Liver (tissue), 9 donors: ENCODE results near the gene FCHSD1. TPM values are rescaled to one million over a fixed set of nuclear protein-coding genes. Genes with fewer than 3 reads are reported as not detected.

ENCODE experiments used
- DNase-seq: peaks from one replicate; pipeline ENCODE4 v3.0.0-alpha.2; 2017; ENCODE audit warnings: low spot score
- H3K27ac ChIP-seq, 2 donors: one replicate each; pipeline ENCODE4 v1.7.0; 2013; ENCODE audit warnings: inconsistent platforms in 2 of 2, low read length in 2 of 2, control low read depth in 1 of 2, low read depth in 1 of 2, mild to moderate bottlenecking in 1 of 2
- H3K27me3 ChIP-seq, 4 donors: one replicate each; pipeline versions ENCODE4 v1.6.1 to v1.7.0; 2013; ENCODE audit warnings: low read length in 3 of 4, inconsistent platforms in 1 of 4, mild to moderate bottlenecking in 1 of 4, moderate library complexity in 1 of 4; ENCODE audit not compliant: control insufficient read depth in 4 of 4, insufficient read depth in 4 of 4
- H3K36me3 ChIP-seq, 4 donors: one replicate each; pipeline versions ENCODE4 v1.6.1 to v1.7.0; 2013; ENCODE audit warnings: low read length in 3 of 4, mild to moderate bottlenecking in 3 of 4, low read depth in 1 of 4, moderate library complexity in 1 of 4; ENCODE audit not compliant: control insufficient read depth in 4 of 4, insufficient read depth in 3 of 4
- H3K4me1 ChIP-seq, 4 donors: one replicate each; pipeline versions ENCODE4 v1.6.1 to v1.7.0; 2013; ENCODE audit warnings: low read length in 3 of 4, mild to moderate bottlenecking in 3 of 4, moderate library complexity in 1 of 4; ENCODE audit not compliant: control insufficient read depth in 4 of 4, insufficient read depth in 4 of 4
- H3K4me3 ChIP-seq, 3 donors: one replicate each; pipeline versions ENCODE4 v1.6.1 to v1.7.0; 2013; ENCODE audit warnings: low read length in 3 of 3, control low read depth in 1 of 3, low read depth in 1 of 3, mild to moderate bottlenecking in 1 of 3
- H3K9ac ChIP-seq, 2 donors: one replicate each; pipeline ENCODE4 v1.7.0; 2013; ENCODE audit warnings: low read length in 2 of 2, mild to moderate bottlenecking in 2 of 2, moderate library complexity in 2 of 2, control low read depth in 1 of 2, low read depth in 1 of 2
- H3K9me3 ChIP-seq, 4 donors: one replicate each; pipeline versions ENCODE4 v1.6.1 to v1.7.0; 2013; ENCODE audit warnings: low read length in 3 of 4; ENCODE audit not compliant: control insufficient read depth in 4 of 4
- EGR1 ChIP-seq, 2 donors: IDR thresholded peaks; 2 replicates each; pipeline ENCODE4 v1.6.1; 2016 to 2018; ENCODE audit warnings: antibody characterized with exemption in 2 of 2, low read depth in 2 of 2
- FOXA2 ChIP-seq: IDR thresholded peaks from 2 replicates; pipeline ENCODE4 v1.6.1; 2016; ENCODE audit warnings: antibody characterized with exemption
- GABPA ChIP-seq, 2 donors: IDR thresholded peaks in 1 of 2; conservative IDR thresholded peaks in 1 of 2; 2 replicates each; pipeline ENCODE4 v1.6.1; 2016; ENCODE audit warnings: antibody characterized with exemption in 2 of 2, mild to moderate bottlenecking in 1 of 2, moderate library complexity in 1 of 2
- HNF4A ChIP-seq, 2 donors: conservative IDR thresholded peaks; 2 replicates each; pipeline ENCODE4 v1.6.1; 2016; ENCODE audit warnings: antibody characterized with exemption in 2 of 2, mild to moderate bottlenecking in 2 of 2
- RAD21 ChIP-seq, 2 donors: IDR thresholded peaks; 2 replicates each; pipeline ENCODE4 v1.6.1; 2016; ENCODE audit warnings: antibody characterized with exemption in 2 of 2, mild to moderate bottlenecking in 2 of 2
- RXRA ChIP-seq, 2 donors: IDR thresholded peaks; 2 replicates each; pipeline ENCODE4 v1.6.1; 2017 to 2018; ENCODE audit warnings: antibody characterized with exemption in 2 of 2, mild to moderate bottlenecking in 1 of 2
- SP1 ChIP-seq: IDR thresholded peaks from 2 replicates; pipeline ENCODE4 v1.6.1; 2018; ENCODE audit warnings: antibody characterized with exemption, mild to moderate bottlenecking
- YY1 ChIP-seq: IDR thresholded peaks from 2 replicates; pipeline ENCODE4 v1.6.1; 2016; ENCODE audit warnings: antibody characterized with exemption, mild to moderate bottlenecking
- WGBS: extraction: QIAGEN DNeasy Blood & Tissue Kit; methylation state at CpG from one replicate; pipeline ENCODE4 v1.1.7; 2013; 5-methylcytosine and 5-hydroxymethylcytosine counted together
- polyA plus RNA-seq, 2 donors: library from polyadenylated mRNA; stranded (reverse) in 1 of 2; unstranded in 1 of 2; fragments of 200-250 nt in 1 of 2; fragments of >200 nt in 1 of 2; fragmentation: Nextera tagmentation in 1 of 2; extraction: Ambion mirVana in 1 of 2; gene quantifications; one replicate each; pipeline versions ENCODE4 v1.2.1 to v1.2.3, GENCODE V29; 2013 to 2015
- total RNA-seq, 2 donors: library from RNA; depleted of rRNA; stranded (reverse); fragments of >200 nt; gene quantifications; one replicate each; pipeline ENCODE4 v1.2.3, GENCODE V29; 2014
- TF ChIP-seq, protein P1 (sequence below): IDR thresholded peaks from 2 replicates; pipeline ENCODE4 v1.6.1; 2016; ENCODE audit warnings: antibody characterized with exemption
- TF ChIP-seq, protein P2 (sequence below): fragments of 150-350 bp; IDR thresholded peaks from 2 replicates; pipeline ENCODE4 v1.5.1; 2017; ENCODE audit warnings: improper control_type of control experiment, low read depth, low read length; ENCODE audit not compliant: missing input control
- TF ChIP-seq, protein P3 (sequence below): IDR thresholded peaks from 2 replicates; pipeline ENCODE4 v1.6.1; 2016; ENCODE audit warnings: antibody characterized with exemption, mild to moderate bottlenecking
- donor health status: healthy.
- donor health status: healthy.
- donor health status: healthy.
- donor health status: healthy.
- donor health status: healthy.

FCHSD1 gene
- total and polyA plus RNA-seq, 4 donors, result 1.3 to 6.4 (median 2.2) TPM

DNA sequence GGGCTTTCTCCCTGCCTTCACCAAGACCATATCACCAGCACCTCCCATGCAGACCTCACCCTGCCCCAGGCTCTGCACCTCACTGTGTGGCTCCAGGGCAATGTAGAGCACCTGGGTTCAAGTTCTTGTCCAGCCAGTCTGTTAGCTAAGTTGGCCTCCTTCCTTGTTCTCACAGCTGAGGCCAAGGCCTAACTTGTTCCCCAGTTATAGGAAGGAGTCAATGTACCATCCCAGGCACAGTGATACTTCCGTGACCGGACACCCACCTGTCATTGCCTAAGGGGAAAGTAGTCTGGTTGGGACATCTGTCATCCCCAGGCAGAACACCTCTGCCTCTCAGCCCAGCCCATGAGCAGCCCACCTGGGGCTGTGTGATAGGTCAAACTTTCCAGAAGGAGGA is 45.2 kb upstream of the FCHSD1 start:
- H3K27ac ChIP-seq, result no peak overlapping the region
- TF ChIP-seq HNF4A (conservative IDR thresholded peaks at IDR 0.05) (no peak), FOXA2 (no peak), GABPA (IDR thresholded peaks at IDR 0.05 in 1 of 2, conservative IDR thresholded peaks at IDR 0.05 in 1 of 2) (no peak), RAD21 (IDR thresholded peaks at IDR 0.05) (no peak), RXRA (IDR thresholded peaks at IDR 0.05) (no peak), SP1 (no peak), EGR1 (IDR thresholded peaks at IDR 0.05; ENCODE audit: low read depth in 2 of 2) (no peak)
- TF ChIP-seq, protein P1, sequence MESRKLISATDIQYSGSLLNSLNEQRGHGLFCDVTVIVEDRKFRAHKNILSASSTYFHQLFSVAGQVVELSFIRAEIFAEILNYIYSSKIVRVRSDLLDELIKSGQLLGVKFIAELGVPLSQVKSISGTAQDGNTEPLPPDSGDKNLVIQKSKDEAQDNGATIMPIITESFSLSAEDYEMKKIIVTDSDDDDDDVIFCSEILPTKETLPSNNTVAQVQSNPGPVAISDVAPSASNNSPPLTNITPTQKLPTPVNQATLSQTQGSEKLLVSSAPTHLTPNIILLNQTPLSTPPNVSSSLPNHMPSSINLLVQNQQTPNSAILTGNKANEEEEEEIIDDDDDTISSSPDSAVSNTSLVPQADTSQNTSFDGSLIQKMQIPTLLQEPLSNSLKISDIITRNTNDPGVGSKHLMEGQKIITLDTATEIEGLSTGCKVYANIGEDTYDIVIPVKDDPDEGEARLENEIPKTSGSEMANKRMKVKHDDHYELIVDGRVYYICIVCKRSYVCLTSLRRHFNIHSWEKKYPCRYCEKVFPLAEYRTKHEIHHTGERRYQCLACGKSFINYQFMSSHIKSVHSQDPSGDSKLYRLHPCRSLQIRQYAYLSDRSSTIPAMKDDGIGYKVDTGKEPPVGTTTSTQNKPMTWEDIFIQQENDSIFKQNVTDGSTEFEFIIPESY, result no peak
- TF ChIP-seq, protein P2, sequence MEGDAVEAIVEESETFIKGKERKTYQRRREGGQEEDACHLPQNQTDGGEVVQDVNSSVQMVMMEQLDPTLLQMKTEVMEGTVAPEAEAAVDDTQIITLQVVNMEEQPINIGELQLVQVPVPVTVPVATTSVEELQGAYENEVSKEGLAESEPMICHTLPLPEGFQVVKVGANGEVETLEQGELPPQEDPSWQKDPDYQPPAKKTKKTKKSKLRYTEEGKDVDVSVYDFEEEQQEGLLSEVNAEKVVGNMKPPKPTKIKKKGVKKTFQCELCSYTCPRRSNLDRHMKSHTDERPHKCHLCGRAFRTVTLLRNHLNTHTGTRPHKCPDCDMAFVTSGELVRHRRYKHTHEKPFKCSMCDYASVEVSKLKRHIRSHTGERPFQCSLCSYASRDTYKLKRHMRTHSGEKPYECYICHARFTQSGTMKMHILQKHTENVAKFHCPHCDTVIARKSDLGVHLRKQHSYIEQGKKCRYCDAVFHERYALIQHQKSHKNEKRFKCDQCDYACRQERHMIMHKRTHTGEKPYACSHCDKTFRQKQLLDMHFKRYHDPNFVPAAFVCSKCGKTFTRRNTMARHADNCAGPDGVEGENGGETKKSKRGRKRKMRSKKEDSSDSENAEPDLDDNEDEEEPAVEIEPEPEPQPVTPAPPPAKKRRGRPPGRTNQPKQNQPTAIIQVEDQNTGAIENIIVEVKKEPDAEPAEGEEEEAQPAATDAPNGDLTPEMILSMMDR, result no peak
- 94% methylated on average over 2 of the region's 2 CpGs for WGBS
- DNase-seq, result no peak
- H3K9me3 ChIP-seq, result no peaks in the 10 kb centered on the region
- H3K4me3 ChIP-seq, result no peak overlapping the region
- H3K9ac ChIP-seq, result no peak overlapping the region
- H3K4me1 ChIP-seq, result peaks cover 0 to 5% (median 4%) of the 10 kb centered on the region in 4 donors
- H3K27me3 ChIP-seq, result no peaks in the 10 kb centered on the region
- H3K36me3 ChIP-seq, result no peaks in the 10 kb centered on the region

DNA sequence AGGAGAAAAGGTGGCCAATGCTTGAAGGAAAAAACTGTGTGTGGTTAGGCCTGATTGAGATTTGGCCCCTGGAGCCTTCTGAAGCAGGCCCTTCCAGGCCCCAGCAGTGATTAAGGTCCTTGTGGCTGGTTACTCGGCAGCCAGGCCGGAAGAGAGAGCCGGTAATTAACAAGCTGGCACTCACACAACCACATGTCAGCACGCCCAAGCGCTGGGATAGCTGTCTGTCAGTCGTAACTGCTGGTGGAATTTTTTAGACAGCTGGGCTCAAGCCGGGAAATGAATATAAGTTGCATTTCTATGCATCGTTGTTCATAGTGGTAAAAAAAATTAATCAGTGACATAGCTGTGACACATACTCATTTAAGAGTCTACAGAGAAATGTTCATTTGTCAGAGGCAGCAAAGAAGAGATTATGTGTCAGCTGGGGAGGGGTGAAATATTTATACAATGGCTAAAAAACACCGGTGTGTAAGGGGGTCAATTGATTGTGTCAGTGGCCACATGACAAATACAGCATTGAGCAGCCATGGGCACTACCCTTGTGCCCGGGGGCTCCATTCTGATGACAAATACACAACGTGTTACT is 44.5 kb upstream of the FCHSD1 start:
- 78% methylated on average over 11 of the region's 11 CpGs for WGBS
- TF ChIP-seq YY1 (no peak), FOXA2 (no peak), SP1 (no peak)
- TF ChIP-seq, protein P3, sequence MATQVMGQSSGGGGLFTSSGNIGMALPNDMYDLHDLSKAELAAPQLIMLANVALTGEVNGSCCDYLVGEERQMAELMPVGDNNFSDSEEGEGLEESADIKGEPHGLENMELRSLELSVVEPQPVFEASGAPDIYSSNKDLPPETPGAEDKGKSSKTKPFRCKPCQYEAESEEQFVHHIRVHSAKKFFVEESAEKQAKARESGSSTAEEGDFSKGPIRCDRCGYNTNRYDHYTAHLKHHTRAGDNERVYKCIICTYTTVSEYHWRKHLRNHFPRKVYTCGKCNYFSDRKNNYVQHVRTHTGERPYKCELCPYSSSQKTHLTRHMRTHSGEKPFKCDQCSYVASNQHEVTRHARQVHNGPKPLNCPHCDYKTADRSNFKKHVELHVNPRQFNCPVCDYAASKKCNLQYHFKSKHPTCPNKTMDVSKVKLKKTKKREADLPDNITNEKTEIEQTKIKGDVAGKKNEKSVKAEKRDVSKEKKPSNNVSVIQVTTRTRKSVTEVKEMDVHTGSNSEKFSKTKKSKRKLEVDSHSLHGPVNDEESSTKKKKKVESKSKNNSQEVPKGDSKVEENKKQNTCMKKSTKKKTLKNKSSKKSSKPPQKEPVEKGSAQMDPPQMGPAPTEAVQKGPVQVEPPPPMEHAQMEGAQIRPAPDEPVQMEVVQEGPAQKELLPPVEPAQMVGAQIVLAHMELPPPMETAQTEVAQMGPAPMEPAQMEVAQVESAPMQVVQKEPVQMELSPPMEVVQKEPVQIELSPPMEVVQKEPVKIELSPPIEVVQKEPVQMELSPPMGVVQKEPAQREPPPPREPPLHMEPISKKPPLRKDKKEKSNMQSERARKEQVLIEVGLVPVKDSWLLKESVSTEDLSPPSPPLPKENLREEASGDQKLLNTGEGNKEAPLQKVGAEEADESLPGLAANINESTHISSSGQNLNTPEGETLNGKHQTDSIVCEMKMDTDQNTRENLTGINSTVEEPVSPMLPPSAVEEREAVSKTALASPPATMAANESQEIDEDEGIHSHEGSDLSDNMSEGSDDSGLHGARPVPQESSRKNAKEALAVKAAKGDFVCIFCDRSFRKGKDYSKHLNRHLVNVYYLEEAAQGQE, result no peak

More for the DNA sequence above, 44.5 kb upstream of the FCHSD1 start:
- Histone ChIP-seq H3K4me1 (peaks cover 0 to 5% (median 4%) of the 10 kb centered on the region in 4 donors), H3K27ac (no peak overlapping the region), H3K27me3 (no peaks in the 10 kb centered on the region), H3K9ac (no peak overlapping the region), H3K36me3 (no peaks in the 10 kb centered on the region), H3K4me3 (no peak overlapping the region), H3K9me3 (no peaks in the 10 kb centered on the region)
- no peak for DNase-seq
